ENCODE measurements around the gene CETP.

DNA sequence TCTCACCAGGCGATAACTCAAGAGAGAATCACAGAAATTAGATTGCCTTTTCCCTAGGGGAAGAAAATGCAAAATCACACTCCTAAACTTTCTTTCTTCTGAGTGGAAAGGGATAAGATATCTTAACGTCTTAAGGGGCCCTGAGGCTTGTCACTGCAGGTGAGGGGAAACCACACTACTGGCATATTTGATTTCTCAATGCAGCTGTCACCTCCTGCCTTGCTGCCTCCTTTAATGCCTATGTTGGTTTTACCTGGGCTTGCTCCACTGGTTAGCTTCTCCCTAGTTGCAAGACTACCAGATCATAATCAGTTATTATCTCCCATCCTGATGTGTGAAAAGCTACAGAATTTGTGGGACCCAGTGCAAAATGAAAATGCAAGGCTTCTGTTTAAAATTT, 34.3 kb upstream of the CETP start:
- TF ChIP-seq POLR2A (IDR thresholded peaks at IDR 0.05; ENCODE audit: low read depth) = no peak
- TF ChIP-seq, protein P1, sequence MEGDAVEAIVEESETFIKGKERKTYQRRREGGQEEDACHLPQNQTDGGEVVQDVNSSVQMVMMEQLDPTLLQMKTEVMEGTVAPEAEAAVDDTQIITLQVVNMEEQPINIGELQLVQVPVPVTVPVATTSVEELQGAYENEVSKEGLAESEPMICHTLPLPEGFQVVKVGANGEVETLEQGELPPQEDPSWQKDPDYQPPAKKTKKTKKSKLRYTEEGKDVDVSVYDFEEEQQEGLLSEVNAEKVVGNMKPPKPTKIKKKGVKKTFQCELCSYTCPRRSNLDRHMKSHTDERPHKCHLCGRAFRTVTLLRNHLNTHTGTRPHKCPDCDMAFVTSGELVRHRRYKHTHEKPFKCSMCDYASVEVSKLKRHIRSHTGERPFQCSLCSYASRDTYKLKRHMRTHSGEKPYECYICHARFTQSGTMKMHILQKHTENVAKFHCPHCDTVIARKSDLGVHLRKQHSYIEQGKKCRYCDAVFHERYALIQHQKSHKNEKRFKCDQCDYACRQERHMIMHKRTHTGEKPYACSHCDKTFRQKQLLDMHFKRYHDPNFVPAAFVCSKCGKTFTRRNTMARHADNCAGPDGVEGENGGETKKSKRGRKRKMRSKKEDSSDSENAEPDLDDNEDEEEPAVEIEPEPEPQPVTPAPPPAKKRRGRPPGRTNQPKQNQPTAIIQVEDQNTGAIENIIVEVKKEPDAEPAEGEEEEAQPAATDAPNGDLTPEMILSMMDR (IDR thresholded peaks at IDR 0.05) = no peak
